B cell (primary cell): Measurements from ENCODE around the gene RNFT2.

Experiments
- CTCF ChIP-seq: fragments of 200-600 bp; IDR thresholded peaks from one replicate; pipeline ENCODE4 v1.8.0; 2022; ENCODE audit warnings: antibody characterized with exemption, mild to moderate bottlenecking
- EZH2 ChIP-seq: IDR thresholded peaks from 2 replicates; pipeline ENCODE4 v1.6.1; 2012; ENCODE audit warnings: borderline replicate concordance, low read depth, mild to moderate bottlenecking, moderate library complexity, low read length; ENCODE audit not compliant: insufficient read depth, poor library complexity, severe bottlenecking

DNA sequence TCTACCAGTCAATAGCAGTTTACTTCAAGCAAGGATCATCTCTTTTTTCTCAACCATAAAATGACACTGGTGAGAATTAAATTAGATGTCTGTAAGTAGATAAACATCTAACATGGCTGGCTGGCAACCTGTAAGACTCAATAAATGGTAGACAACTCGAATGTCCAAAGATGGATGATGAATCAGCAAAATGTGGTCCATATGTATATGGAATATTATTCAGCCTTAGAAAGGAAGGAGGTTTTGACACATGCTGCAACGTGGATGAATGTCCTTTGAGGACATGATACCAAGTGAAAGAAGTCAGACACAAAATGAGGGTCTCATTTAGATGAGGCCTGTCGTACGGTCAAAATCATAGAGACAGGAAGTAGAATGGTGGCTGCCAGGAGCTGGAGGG lies 46.5 kb upstream of the RNFT2 start:
- TF ChIP-seq CTCF (no peak), EZH2 (no peak)
